Ovary (tissue), 9 donors: ENCODE data around the gene MAML1. TPM values are rescaled to one million over a fixed set of nuclear protein-coding genes. Genes with fewer than 3 reads are reported as not detected.
"Not testable (repeated sequence)": the region's sequence is repeated elsewhere in the genome, so short reads cannot be mapped to it uniquely, and the experiment has no call there.

Experiments
- DNase-seq, 5 donors: peaks; one replicate each; pipeline ENCODE4 v3.0.0-alpha.2; 2019 to 2020
- H3K27ac ChIP-seq, 2 donors: fragments of 200-600 bp; one replicate each; pipeline versions ENCODE4 v1.5.1 to v1.8.0; 2019 to 2022
- H3K27me3 ChIP-seq: fragments of 200-600 bp; one replicate; pipeline ENCODE4 v1.8.0; 2022
- H3K36me3 ChIP-seq: fragments of 200-600 bp; sonication (generic); one replicate; pipeline ENCODE4 v1.5.1; 2019
- H3K4me1 ChIP-seq: one replicate; pipeline ENCODE4 v1.8.1; 2013; ENCODE audit warnings: mild to moderate bottlenecking, moderate library complexity; ENCODE audit not compliant: insufficient read depth
- H3K4me3 ChIP-seq: fragments of 200-600 bp; sonication (generic); one replicate; pipeline ENCODE4 v1.5.1; 2017
- H3K9me3 ChIP-seq, 2 donors: fragments of 200-600 bp in 1 of 2; sonication (generic) in 1 of 2; one replicate each; pipeline versions ENCODE4 v1.5.1 to v1.8.1; 2013 to 2019; ENCODE audit warnings: mild to moderate bottlenecking in 1 of 2, moderate library complexity in 1 of 2
- CTCF ChIP-seq, 3 donors: fragments of 450-650 bp in 2 of 3; fragments of 200-600 bp in 1 of 3; IDR thresholded peaks; one replicate each; pipeline versions ENCODE4 v1.5.1 to v1.8.0; 2016 to 2022; ENCODE audit warnings: antibody characterized with exemption in 3 of 3, mild to moderate bottlenecking in 1 of 3
- EP300 ChIP-seq: sonication (generic); formaldehyde crosslinking; IDR thresholded peaks from one replicate; pipeline ENCODE4 v1.6.1; 2017; ENCODE audit warnings: antibody characterized with exemption
- POLR2A ChIP-seq: fragments of 450-650 bp; IDR thresholded peaks from one replicate; pipeline ENCODE4 v1.6.1; 2017; ENCODE audit warnings: antibody characterized with exemption, mild to moderate bottlenecking, moderate library complexity
- WGBS, 3 donors: extraction: QIAGEN DNeasy Blood & Tissue Kit in 1 of 3; methylation state at CpG; one replicate each; pipeline versions ENCODE4 v1.1.5 to v1.1.7; 2013 to 2017; 5-methylcytosine and 5-hydroxymethylcytosine counted together
- intact Hi-C, 4 donors: fragments of 100-400 bp; cut with DNase I; formaldehyde crosslinking; loops; one replicate each; pipeline versions ENCODE4 v1.11.0 to v1.15.1; 2022 to 2023
- polyA plus RNA-seq, 2 donors: library from polyadenylated mRNA; stranded (reverse); fragments of 200-250 nt in 1 of 2; fragments of 350-450 nt in 1 of 2; fragmentation: Illumina TruSeq in 1 of 2; extraction: RNeasy Lipid Tissue Mini Kit (QIAGEN cat#74804) in 1 of 2; gene quantifications; one replicate each; pipeline ENCODE4 v1.2.3, GENCODE V29; 2013 to 2014
- total RNA-seq, 7 donors: library from RNA; depleted of rRNA in 2 of 7; stranded (reverse); fragments of >200 nt in 2 of 7; fragmentation: NEBNext Ultra II Directional in 3 of 7; extraction: Animal tissue kit (Norgen Biotek cat#: 25700) in 3 of 7; gene quantifications; one replicate each; pipeline versions ENCODE4 v1.1.0 to v1.2.4, GENCODE V29; 2016 to 2023
- donor health status: DM: no; HTN: no; CAD: no; lungs with moderate emphysema.
- donor health status: DM: no; HTN: no; CAD: no.
- donor health status: Bipolar disorder and iron deficiency.
- donor health status: DM: yes; HTN: yes; CAD: no.
- donor health status: DM: no; HTN: no; CAD: no.
- donor health status: DM: yes; HTN: yes; CAD: no.

MAML1 gene
- total and polyA plus RNA-seq, 9 donors: 18.4 to 40.1 (median 29.9) TPM

GRCh38 chr5:179783128-179783527 is 50.5 kb downstream of the MAML1 start:
- H3K27ac ChIP-seq: no peak overlapping the region
- no peak for TF ChIP-seq POLR2A
- TF ChIP-seq CTCF (IDR thresholded peaks at IDR 0.05): no peak
- no peak for TF ChIP-seq EP300
- H3K36me3 ChIP-seq: no peaks in the 10 kb centered on the region
- 92 to 96% (median 92%) methylated on average over 9 of the region's 9 CpGs for WGBS, 3 donors
- no peaks in the 10 kb centered on the region for H3K9me3 ChIP-seq
- intact Hi-C loops: no loop called here
- DNase-seq: no peak
- no peaks in the 10 kb centered on the region for H3K27me3 ChIP-seq
- H3K4me1 ChIP-seq: no peaks in the 10 kb centered on the region
- no peak overlapping the region for H3K4me3 ChIP-seq

- Histone ChIP-seq H3K4me1 (no peaks in the 10 kb centered on the region), H3K27ac (no peak overlapping the region), H3K9me3 (no peaks in the 10 kb centered on the region), H3K4me3 (no peak overlapping the region), H3K27me3 (no peaks in the 10 kb centered on the region), H3K36me3 (no peaks in the 10 kb centered on the region)
- WGBS, 3 donors: 65 to 90% (median 83%) methylated on average over 12 of the region's 12 CpGs
- DNase-seq: no peak
- TF ChIP-seq POLR2A: no peak
- TF ChIP-seq EP300: no peak
- no peak for TF ChIP-seq CTCF (IDR thresholded peaks at IDR 0.05)
- intact Hi-C loops: no loop called here
These were observed 54.2 kb downstream of the MAML1 start for GRCh38 chr5:179786861-179787260.

- H3K4me1 ChIP-seq: peaks cover 3% of the 10 kb centered on the region
- intact Hi-C loops: no loop called here
- H3K9me3 ChIP-seq: no peaks in the 10 kb centered on the region
- no peaks in the 10 kb centered on the region for H3K27me3 ChIP-seq
- H3K27ac ChIP-seq: no peak overlapping the region
- no peak overlapping the region for H3K4me3 ChIP-seq
- no peak for DNase-seq
- 88 to 95% (median 90%) methylated on average over 7 of the region's 7 CpGs for WGBS, 3 donors
- H3K36me3 ChIP-seq: no peaks in the 10 kb centered on the region
- TF ChIP-seq CTCF (IDR thresholded peaks at IDR 0.05) (no peak), POLR2A (no peak), EP300 (no peak)
These were observed 55.7 kb downstream of the MAML1 start for GRCh38 chr5:179788193-179788854.

GRCh38 chr5:179789278-179789677 is 56.7 kb downstream of the MAML1 start:
- H3K36me3 ChIP-seq, H3K27me3 ChIP-seq, H3K4me3 ChIP-seq, H3K27ac ChIP-seq, H3K9me3 ChIP-seq, H3K4me1 ChIP-seq, intact Hi-C loops, DNase-seq: not testable (repeated sequence)
- 95 to 97% (median 96%) methylated on average over 9 of the region's 9 CpGs for WGBS, 3 donors

- intact Hi-C loops: loop anchor here in 1 of 4 donors (10.0 kb wide), 2 partner anchors 63 to 113 kb away; partner anchors contain the start of genes MRNIP and TBC1D9B
- Histone ChIP-seq H3K4me3 (no peak overlapping the region), H3K27me3 (no peaks in the 10 kb centered on the region), H3K9me3 (no peaks in the 10 kb centered on the region), H3K36me3 (no peaks in the 10 kb centered on the region), H3K27ac (peak overlapping the region; percentile 16 to 17), H3K4me1 (peaks cover 15% of the 10 kb centered on the region)
- 54 to 62% (median 60%) methylated on average over 14 to 15 of the region's 15 CpGs for WGBS, 3 donors
- DNase-seq: peak in 3 of 5 donors; percentile 22 to 43 (median 28)
- TF ChIP-seq EP300 (no peak), CTCF (IDR thresholded peaks at IDR 0.05) (no peak), POLR2A (no peak)
These were observed 59.4 kb downstream of the MAML1 start for GRCh38 chr5:179791881-179792611.
